Measurements from ENCODE around the gene ANKRD52. TPM values are rescaled to one million over a fixed set of nuclear protein-coding genes. Genes with fewer than 3 reads are reported as not detected.

ANKRD52 gene
- total RNA-seq, 2 donors from 2014 or later, result 47.4 to 54.8 TPM

- intact Hi-C loops (cut with DNase I, micrococcal nuclease), result no loop called here
- no peak for ATAC-seq
Observed at GRCh38 chr12:56248711-56249110, 9.5 kb downstream of the ANKRD52 start.

GRCh38 chr12:56247923-56248322 lies 10.3 kb downstream of the ANKRD52 start:
- intact Hi-C loops (cut with DNase I, micrococcal nuclease), result no loop called here
- ATAC-seq, result no peak

More at GRCh38 chr12:56248711-56249110, 9.5 kb downstream of the ANKRD52 start:
- DNase-seq, result no peak

GRCh38 chr12:56244494-56244893 lies 13.7 kb downstream of the ANKRD52 start:
- no peak for DNase-seq
- no peak for ATAC-seq
- intact Hi-C loops (cut with DNase I, micrococcal nuclease), result no loop called here

More at GRCh38 chr12:56247923-56248322, 10.3 kb downstream of the ANKRD52 start:
- DNase-seq, result no peak

- ATAC-seq (no peak), DNase-seq (no peak)
- intact Hi-C loops (cut with DNase I, micrococcal nuclease), result no loop called here
Observed at GRCh38 chr12:56243731-56244181, 14.4 kb downstream of the ANKRD52 start.

GRCh38 chr12:56242986-56243385 lies 15.2 kb downstream of the ANKRD52 start:
- no peak for DNase-seq
- intact Hi-C loops (cut with DNase I, micrococcal nuclease), result no loop called here
- no peak for ATAC-seq

- DNase-seq, result no peak
- no peak for ATAC-seq
- intact Hi-C loops (cut with DNase I, micrococcal nuclease), result no loop called here
Observed at GRCh38 chr12:56241424-56242303, 16.5 kb downstream of the ANKRD52 start.

GRCh38 chr12:56237552-56237951 lies 20.6 kb downstream of the ANKRD52 start:
- intact Hi-C loops (cut with DNase I, micrococcal nuclease), result no loop called here
- DNase-seq, result no peak
- no peak for ATAC-seq

- ATAC-seq (peak; percentile 5), DNase-seq (no peak)
- intact Hi-C loops (cut with DNase I, micrococcal nuclease), result no loop called here
Observed at GRCh38 chr12:56236985-56237384, 21.2 kb downstream of the ANKRD52 start.

- no peak for DNase-seq
- intact Hi-C loops (cut with DNase I, micrococcal nuclease), result no loop called here
- ATAC-seq, result no peak
Observed at GRCh38 chr12:56236091-56236490, 22.1 kb downstream of the ANKRD52 start.

- DNase-seq, result no peak
- intact Hi-C loops (cut with DNase I, micrococcal nuclease), result no loop called here
- no peak for ATAC-seq
Observed at GRCh38 chr12:56234746-56235436, 23.3 kb downstream of the ANKRD52 start.

GRCh38 chr12:56231184-56231582 lies 27.0 kb downstream of the ANKRD52 start:
- ATAC-seq (peak; percentile 17), DNase-seq (no peak)

GRCh38 chr12:56230432-56231183 lies 27.6 kb downstream of the ANKRD52 start:
- intact Hi-C loops (cut with DNase I, micrococcal nuclease), result no loop called here
- DNase-seq (peak; percentile 87 to 89), ATAC-seq (peak; percentile 92)

More at GRCh38 chr12:56231184-56231582, 27.0 kb downstream of the ANKRD52 start:
- intact Hi-C loops (cut with DNase I, micrococcal nuclease), result no loop called here

GRCh38 chr12:56229916-56230431 lies 28.2 kb downstream of the ANKRD52 start, which contains the start of gene SLC39A5:
SLC39A5 (plus strand) TSS chr12:56230051; CDS start chr12:56231275, 1,224 bp downstream.
- ATAC-seq (peak; percentile 52), DNase-seq (peak; percentile 56 to 58)
- intact Hi-C loops (cut with DNase I, micrococcal nuclease), result no loop called here

- no peak for ATAC-seq
Observed at GRCh38 chr12:56229082-56229481, 29.1 kb downstream of the ANKRD52 start.

GRCh38 chr12:56224954-56225353 lies 33.2 kb downstream of the ANKRD52 start:
- intact Hi-C loops (cut with DNase I, micrococcal nuclease), result loop anchor here in 1 of 2 donors (2.0 kb wide), 1 partner anchor 32 kb away; no protein-coding TSS in a partner anchor

More at GRCh38 chr12:56229082-56229481, 29.1 kb downstream of the ANKRD52 start:
- intact Hi-C loops (cut with DNase I, micrococcal nuclease), result no loop called here
- DNase-seq, result no peak

GRCh38 chr12:56224102-56224701 lies 34.0 kb downstream of the ANKRD52 start, which contains the start of gene NABP2:
NABP2 (plus strand) TSS chr12:56224342; CDS start chr12:56224857, 515 bp downstream.
- intact Hi-C loops (cut with DNase I, micrococcal nuclease), result loop anchor here in 1 of 2 donors (2.0 kb wide), 1 partner anchor 31 kb away; no protein-coding TSS in a partner anchor
- peak; percentile 98 for DNase-seq
- ATAC-seq, result peak; percentile 74

More at GRCh38 chr12:56224954-56225353, 33.2 kb downstream of the ANKRD52 start:
- DNase-seq, result no peak
- ATAC-seq, result no peak

GRCh38 chr12:56223571-56224101 lies 34.5 kb downstream of the ANKRD52 start:
- ATAC-seq, result peak; percentile 5
- intact Hi-C loops (cut with DNase I, micrococcal nuclease), result loop anchor here in 1 of 2 donors (2.0 kb wide), 1 partner anchor 31 kb away; no protein-coding TSS in a partner anchor

GRCh38 chr12:56222531-56222895 lies 35.7 kb downstream of the ANKRD52 start:
- no peak for ATAC-seq
- DNase-seq, result no peak
- intact Hi-C loops (cut with DNase I, micrococcal nuclease), result no loop called here

More at GRCh38 chr12:56223571-56224101, 34.5 kb downstream of the ANKRD52 start:
- DNase-seq, result no peak

Measured in left colon (tissue), 2 donors.